Heart right ventricle (tissue), 16 donors: Measurements from ENCODE around the gene RRAGA. TPM values are rescaled to one million over a fixed set of nuclear protein-coding genes. Genes with fewer than 3 reads are reported as not detected.

ENCODE experiments used
- ATAC-seq, 8 donors: fragments of 200-7000 bp; cut with Tn5 transposase; one replicate each; pipeline ENCODE4 v1.9.1; 2020; ENCODE audit warnings: mild to moderate bottlenecking in 8 of 8, moderate library complexity in 8 of 8, moderate number of reproducible peaks in 1 of 8
- DNase-seq, 2 donors: peaks; one replicate each; pipeline ENCODE4 v3.0.0-alpha.2; 2020
- H3K27ac ChIP-seq, 10 donors: fragments of 200-600 bp; sonication (generic) in 2 of 10; one replicate each; pipeline versions ENCODE4 v1.5.0 to v1.8.0; 2020 to 2022; ENCODE audit warnings: mild to moderate bottlenecking in 3 of 10
- H3K27me3 ChIP-seq, 7 donors: fragments of 200-600 bp; one replicate each; pipeline ENCODE4 v1.8.0; 2021 to 2022; ENCODE audit warnings: mild to moderate bottlenecking in 2 of 7
- H3K36me3 ChIP-seq, 9 donors: fragments of 200-600 bp; sonication (generic) in 1 of 9; one replicate each; pipeline versions ENCODE4 v1.5.0 to v1.8.0; 2020 to 2022; ENCODE audit warnings: mild to moderate bottlenecking in 2 of 9
- H3K4me1 ChIP-seq, 9 donors: fragments of 200-600 bp; sonication (generic) in 1 of 9; one replicate each; pipeline versions ENCODE4 v1.5.0 to v1.8.0; 2020 to 2022; ENCODE audit warnings: mild to moderate bottlenecking in 4 of 9
- H3K4me3 ChIP-seq, 10 donors: fragments of 200-600 bp; sonication (generic) in 2 of 10; one replicate each; pipeline versions ENCODE4 v1.5.0 to v1.8.0; 2020 to 2022; ENCODE audit warnings: mild to moderate bottlenecking in 7 of 10, moderate library complexity in 2 of 10
- H3K9me3 ChIP-seq, 11 donors: fragments of 200-600 bp in 10 of 11; sonication (generic) in 2 of 11; one replicate each; pipeline versions ENCODE4 v1.5.0 to v1.8.0; 2013 to 2022; ENCODE audit warnings: mild to moderate bottlenecking in 2 of 11, control low read depth in 1 of 11, moderate library complexity in 1 of 11
- CTCF ChIP-seq, 9 donors: fragments of 200-600 bp; sonication (generic) in 2 of 9; IDR thresholded peaks; one replicate each; pipeline versions ENCODE4 v1.5.0 to v1.8.0; 2021 to 2022; ENCODE audit warnings: antibody characterized with exemption in 9 of 9, mild to moderate bottlenecking in 5 of 9, moderate library complexity in 1 of 9
- WGBS, 2 donors: extraction: QIAGEN DNeasy Blood & Tissue Kit; methylation state at CpG; one replicate each; pipeline ENCODE4 v1.1.7; 2013; ENCODE audit warnings: inconsistent platforms in 1 of 2; 5-methylcytosine and 5-hydroxymethylcytosine counted together
- intact Hi-C, 10 donors: fragments of 100-400 bp; cut with DNase I; formaldehyde crosslinking; loops; one replicate each; pipeline versions ENCODE4 v1.11.1 to v1.14.2; 2022
- polyA plus RNA-seq, 2 donors: library from polyadenylated mRNA; stranded (reverse); fragments of 200-250 nt; gene quantifications; one replicate each; pipeline ENCODE4 v1.2.3, GENCODE V29; 2013
- total RNA-seq, 10 donors: library from RNA; stranded (reverse); fragmentation: NEBNext Ultra II Directional in 3 of 10; extraction: Animal tissue kit (Norgen Biotek cat#: 25700) in 3 of 10; gene quantifications; one replicate each; pipeline versions ENCODE4 v1.2.1 to v1.2.4, GENCODE V29; 2021 to 2023
- donor health status: Arrhythmogenic right ventricular cardiomyopathy.
- donor health status: ischemic (EF 13 %, LVEDD 7.1; RV severe dilation, severe dysfunction).
- donor health status: healthy with polysubstance abuse.
- donor health status: DM: no; HTN: yes; CAD: no.
- donor health status: DM: no; HTN: no; CAD: no.
- donor health status: ischemic (EF 25% LVEDD 6.9; RV normal size, moderate dysfunction).
- donor health status: ischemic (EF 25% LVEDD 5.7; RV mildly dilated, moderate dysfunction).
- donor health status: healthy.
- donor health status: DM: yes; HTN: yes; CAD: no.
- donor health status: Ischemic cardiomyopathy.
- donor health status: ischemic (EF 35%, LVEDD 5.7; RV mildly dilated, moderate dysfunction).
- donor health status: nonischemic (EF 11% LVEDD 7.7; RV severe dilation, severe dysfunction).
- donor health status: DM: yes; HTN: yes; CAD: no.
- donor health status: PGD.
- donor health status: ischemic (EF 29% LVEDD 5.4; RV normal size, mild dysfunction).
- donor health status: nonischemic (EF 23%, LVEDD 6.1; RV moderate dilation, normal function).

RRAGA gene
- total and polyA plus RNA-seq, 12 donors = 24.7 to 100 (median 81.3) TPM

- no peaks in the 10 kb centered on the region for H3K9me3 ChIP-seq
- H3K36me3 ChIP-seq = peaks cover 0 to 22% (median 0%) of the 10 kb centered on the region in 9 donors
- DNase-seq = no peak
- TF ChIP-seq CTCF (IDR thresholded peaks at IDR 0.05) = no peak
- peak overlapping the region in 6 of 10 donors; percentile 93 to 97 (median 96) for H3K27ac ChIP-seq
- WGBS, 2 donors = 55 to 62% methylated on average over 12 of the region's 12 CpGs
- peak overlapping the region; percentile 64 to 89 (median 80) for H3K4me3 ChIP-seq
- intact Hi-C loops = loop anchor here in 3 of 10 donors (1.0 to 5.0 kb wide), 3 partner anchors 26 to 78 kb away; partner anchors contain the start of gene HAUS6 (in 1 of the 3)
- ATAC-seq = no peak
- H3K4me1 ChIP-seq = peaks cover 4 to 58% (median 31%) of the 10 kb centered on the region in 9 donors
- no peaks in the 10 kb centered on the region for H3K27me3 ChIP-seq
Measured at GRCh38 chr9:19050637-19051591, 1.7 kb downstream of the RRAGA start.

- ATAC-seq = no peak
- H3K36me3 ChIP-seq = peaks cover 0 to 72% (median 29%) of the 10 kb centered on the region in 9 donors
- no peaks in the 10 kb centered on the region for H3K27me3 ChIP-seq
- no peak overlapping the region for H3K27ac ChIP-seq
- no peak for TF ChIP-seq CTCF (IDR thresholded peaks at IDR 0.05)
- H3K4me3 ChIP-seq = no peak overlapping the region
- no peaks in the 10 kb centered on the region for H3K9me3 ChIP-seq
- H3K4me1 ChIP-seq = peaks cover 0 to 27% (median 5%) of the 10 kb centered on the region in 9 donors
- intact Hi-C loops = no loop called here
- no peak for DNase-seq
Measured at GRCh38 chr9:19057033-19057432, 7.8 kb downstream of the RRAGA start.

GRCh38 chr9:19074229-19074628, 25.0 kb downstream of the RRAGA start:
- H3K36me3 ChIP-seq = peaks cover 0 to 99% (median 33%) of the 10 kb centered on the region in 9 donors
- 98 to 100% methylated on average over 2 of the region's 2 CpGs for WGBS, 2 donors
- ATAC-seq = no peak
- no peak for TF ChIP-seq CTCF (IDR thresholded peaks at IDR 0.05)
- H3K27me3 ChIP-seq = no peaks in the 10 kb centered on the region
- intact Hi-C loops = loop anchor here in 1 of 10 donors (10.0 kb wide), 1 partner anchor 371 kb away; no protein-coding TSS in a partner anchor
- DNase-seq = no peak
- H3K4me1 ChIP-seq = no peaks in the 10 kb centered on the region
- H3K9me3 ChIP-seq = no peaks in the 10 kb centered on the region
- H3K27ac ChIP-seq = no peak overlapping the region
- no peak overlapping the region for H3K4me3 ChIP-seq

- no peaks in the 10 kb centered on the region for H3K4me1 ChIP-seq
- ATAC-seq = no peak
- H3K36me3 ChIP-seq = peaks cover 0 to 99% (median 27%) of the 10 kb centered on the region in 9 donors
- no peaks in the 10 kb centered on the region for H3K9me3 ChIP-seq
- WGBS, 2 donors = 87 to 90% methylated on average over 1 of the region's 1 CpG
- intact Hi-C loops = loop anchor here in 1 of 10 donors (10.0 kb wide), 1 partner anchor 370 kb away; no protein-coding TSS in a partner anchor
- H3K27me3 ChIP-seq = no peaks in the 10 kb centered on the region
- TF ChIP-seq CTCF (IDR thresholded peaks at IDR 0.05) = no peak
- no peak overlapping the region for H3K4me3 ChIP-seq
- no peak for DNase-seq
- H3K27ac ChIP-seq = no peak overlapping the region
Measured at GRCh38 chr9:19074836-19075235, 25.6 kb downstream of the RRAGA start.
